Activated T-helper 17 cell treated with anti-CD3 and anti-CD28 coated beads, Interleukin-2, amount 50 U/mL, for 72 hours (primary cell): ENCODE results near the gene PMIS2. TPM values are rescaled to one million over a fixed set of nuclear protein-coding genes. Genes with fewer than 3 reads are reported as not detected.

ENCODE experiments used
- ATAC-seq: fragments of 150-1000 bp; cut with Tn5 transposase; replicated peaks from 2 replicates; pipeline ENCODE4 v1.10.0; 2021; ENCODE audit warnings: mild to moderate bottlenecking, moderate library complexity
- H3K27ac Mint-ChIP-seq: one replicate; pipeline ENCODE4 v1.8.0; 2022; ENCODE audit warnings: mixed read lengths
- H3K27me3 Mint-ChIP-seq: one replicate; pipeline ENCODE4 v1.8.0; 2022; ENCODE audit warnings: mixed read lengths
- H3K36me3 Mint-ChIP-seq: one replicate; pipeline ENCODE4 v1.8.0; 2022; ENCODE audit warnings: low read depth, mild to moderate bottlenecking, mixed read lengths
- H3K4me1 Mint-ChIP-seq: one replicate; pipeline ENCODE4 v1.8.0; 2022; ENCODE audit warnings: mixed read lengths
- H3K4me3 Mint-ChIP-seq: one replicate; pipeline ENCODE4 v1.8.0; 2022; ENCODE audit warnings: mild to moderate bottlenecking, mixed read lengths
- H3K9me3 Mint-ChIP-seq: one replicate; pipeline ENCODE4 v1.8.0; 2022; ENCODE audit warnings: mixed read lengths
- total RNA-seq, 2 donors: library from RNA; stranded (reverse); gene quantifications; one replicate each; pipeline ENCODE4 v1.2.3, GENCODE V29; 2022

The PMIS2 gene
- total RNA-seq, 2 donors from 2014 or later = not detected

DNA sequence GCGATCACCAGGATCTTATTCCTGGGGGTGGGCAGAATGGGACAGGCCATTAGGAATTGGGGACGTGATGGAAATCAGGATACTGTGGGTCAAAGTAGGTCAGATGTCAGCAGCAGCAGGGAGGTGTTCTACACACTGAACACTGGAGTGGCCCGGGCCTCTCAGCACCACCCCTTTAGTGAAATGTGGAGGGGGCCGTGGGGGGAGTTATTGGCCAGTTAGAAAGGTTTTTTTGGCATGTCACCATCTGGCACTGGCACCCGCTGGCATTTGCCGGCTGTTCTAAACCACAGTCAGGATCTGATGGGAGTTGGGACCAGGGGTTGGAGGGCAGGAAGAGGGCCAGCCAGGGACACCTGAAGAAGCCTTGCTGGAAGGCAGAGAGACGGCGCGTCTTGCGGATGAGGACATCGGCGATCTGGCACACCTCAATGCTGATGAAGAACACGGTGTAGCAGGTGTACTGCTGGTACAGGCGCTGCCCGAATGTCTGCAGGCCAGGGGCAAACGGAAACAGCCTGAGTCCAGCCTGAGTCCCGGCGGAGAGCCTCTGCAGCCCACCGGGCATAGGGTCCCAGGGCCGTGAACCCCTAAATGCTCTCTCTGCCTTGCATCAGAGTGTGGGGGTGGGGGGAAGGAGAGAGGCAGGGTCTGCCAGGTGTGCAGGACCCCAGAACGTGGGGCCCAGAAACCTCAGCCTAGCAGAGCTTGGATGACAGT, 34.7 kb upstream of the PMIS2 start:
- H3K27ac Mint-ChIP-seq = no peak overlapping the region
- H3K36me3 Mint-ChIP-seq = peaks cover 39% of the 10 kb centered on the region
- no peak overlapping the region for H3K4me3 Mint-ChIP-seq
- no peak for ATAC-seq
- H3K4me1 Mint-ChIP-seq = peaks cover 13% of the 10 kb centered on the region
- H3K27me3 Mint-ChIP-seq = no peaks in the 10 kb centered on the region
- no peaks in the 10 kb centered on the region for H3K9me3 Mint-ChIP-seq

DNA sequence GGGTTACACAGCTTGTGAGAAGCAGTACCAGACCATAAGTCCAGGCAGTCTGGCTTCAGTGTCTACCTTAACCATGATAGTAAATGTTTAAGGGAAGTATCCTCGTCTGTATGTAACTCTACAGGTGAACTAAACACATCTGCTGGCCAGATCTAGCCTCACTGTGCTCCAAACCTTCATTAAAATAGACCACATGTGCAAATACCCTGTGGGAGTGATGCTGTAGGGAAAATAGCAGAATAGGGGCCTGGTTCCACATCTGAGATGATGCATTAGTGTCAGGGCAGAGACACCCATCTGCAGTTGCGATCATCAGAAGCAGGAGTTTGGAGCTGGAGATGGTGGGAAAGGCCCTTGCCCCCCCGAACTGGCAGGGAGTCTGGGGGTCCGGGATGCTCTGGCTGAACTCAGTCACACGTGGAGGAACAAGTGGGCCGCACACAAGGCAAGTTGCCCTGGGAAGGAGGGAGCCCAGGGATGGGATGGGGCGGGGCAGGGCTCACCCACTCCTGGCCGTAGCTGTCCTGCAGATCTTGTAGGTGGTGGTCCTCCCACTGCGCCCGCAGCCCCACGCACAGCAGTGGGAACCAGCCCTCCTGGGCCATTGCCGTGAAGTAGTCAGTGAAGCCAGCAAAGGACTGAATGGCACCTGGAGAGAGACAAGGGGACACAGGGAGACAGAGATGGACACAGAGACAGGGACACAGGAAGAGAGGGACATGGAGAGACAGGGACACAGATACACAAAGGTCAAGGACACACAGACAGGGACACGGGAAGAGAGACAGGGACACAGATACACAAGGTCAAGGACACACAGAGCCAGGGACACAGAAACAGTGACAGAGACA, 33.2 kb upstream of the PMIS2 start:
- peaks cover 24% of the 10 kb centered on the region for H3K36me3 Mint-ChIP-seq
- no peak for ATAC-seq
- no peak overlapping the region for H3K4me3 Mint-ChIP-seq
- peaks cover 4% of the 10 kb centered on the region for H3K27me3 Mint-ChIP-seq
- H3K27ac Mint-ChIP-seq = no peak overlapping the region
- no peaks in the 10 kb centered on the region for H3K9me3 Mint-ChIP-seq
- peaks cover 17% of the 10 kb centered on the region for H3K4me1 Mint-ChIP-seq

DNA sequence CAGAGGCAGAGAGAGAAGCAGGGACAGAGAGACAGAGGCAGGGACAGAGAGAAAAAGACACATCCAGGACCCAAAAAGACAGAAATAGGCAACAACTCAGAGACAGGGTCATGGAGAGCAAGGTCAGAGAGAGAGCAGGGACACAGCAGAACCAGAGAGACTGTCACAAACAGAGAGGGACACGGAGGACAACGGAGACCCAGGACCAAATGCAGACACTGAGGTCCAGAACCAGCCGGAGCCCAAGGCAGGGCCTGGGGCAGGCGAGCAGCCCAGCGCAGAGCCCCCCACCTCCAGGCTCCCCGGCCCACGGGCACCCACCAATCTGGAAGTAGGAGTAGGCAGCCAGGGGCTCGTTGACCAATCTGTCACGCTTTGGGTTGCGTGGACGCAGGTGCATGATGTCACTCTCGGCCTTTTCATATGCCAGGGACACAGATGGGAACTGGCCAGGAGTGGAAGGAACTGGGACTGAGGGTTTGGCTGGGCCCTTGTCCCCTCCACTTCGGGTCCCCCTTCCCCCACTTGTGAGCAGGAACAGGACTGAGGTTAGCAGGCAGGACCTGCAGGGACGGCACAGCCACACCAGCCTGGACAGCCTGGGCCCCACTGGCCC, 32.5 kb upstream of the PMIS2 start:
- no peaks in the 10 kb centered on the region for H3K9me3 Mint-ChIP-seq

DNA sequence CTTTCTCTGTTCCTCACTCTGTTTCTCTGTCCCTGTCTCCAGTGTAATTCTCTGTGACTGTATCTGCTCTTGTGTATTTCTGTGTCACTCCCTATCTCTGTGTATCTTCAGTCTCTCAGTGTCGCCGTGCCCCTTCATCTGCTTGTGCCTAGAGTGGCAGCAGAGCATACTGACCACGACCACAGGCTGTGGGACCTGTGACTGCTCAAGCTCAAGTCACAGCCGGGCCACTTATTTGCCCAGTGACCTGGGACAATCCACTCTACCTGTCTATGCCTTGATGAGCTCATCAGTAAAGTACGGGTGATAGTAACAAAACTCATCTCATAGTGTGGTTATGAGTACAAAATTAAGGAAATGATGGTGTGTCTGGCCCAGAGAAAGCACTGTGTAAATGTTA, 31.9 kb upstream of the PMIS2 start:
- peaks cover 14% of the 10 kb centered on the region for H3K36me3 Mint-ChIP-seq
- H3K9me3 Mint-ChIP-seq = no peaks in the 10 kb centered on the region
- H3K27me3 Mint-ChIP-seq = peaks cover 4% of the 10 kb centered on the region
- ATAC-seq = no peak
- no peak overlapping the region for H3K4me3 Mint-ChIP-seq
- H3K4me1 Mint-ChIP-seq = peaks cover 8% of the 10 kb centered on the region
- no peak overlapping the region for H3K27ac Mint-ChIP-seq

More for the DNA sequence above, 32.5 kb upstream of the PMIS2 start:
- Mint-ChIP-seq H3K4me1 (peaks cover 13% of the 10 kb centered on the region), H3K4me3 (no peak overlapping the region), H3K36me3 (peaks cover 19% of the 10 kb centered on the region), H3K27me3 (peaks cover 4% of the 10 kb centered on the region), H3K27ac (no peak overlapping the region)
- no peak for ATAC-seq

DNA sequence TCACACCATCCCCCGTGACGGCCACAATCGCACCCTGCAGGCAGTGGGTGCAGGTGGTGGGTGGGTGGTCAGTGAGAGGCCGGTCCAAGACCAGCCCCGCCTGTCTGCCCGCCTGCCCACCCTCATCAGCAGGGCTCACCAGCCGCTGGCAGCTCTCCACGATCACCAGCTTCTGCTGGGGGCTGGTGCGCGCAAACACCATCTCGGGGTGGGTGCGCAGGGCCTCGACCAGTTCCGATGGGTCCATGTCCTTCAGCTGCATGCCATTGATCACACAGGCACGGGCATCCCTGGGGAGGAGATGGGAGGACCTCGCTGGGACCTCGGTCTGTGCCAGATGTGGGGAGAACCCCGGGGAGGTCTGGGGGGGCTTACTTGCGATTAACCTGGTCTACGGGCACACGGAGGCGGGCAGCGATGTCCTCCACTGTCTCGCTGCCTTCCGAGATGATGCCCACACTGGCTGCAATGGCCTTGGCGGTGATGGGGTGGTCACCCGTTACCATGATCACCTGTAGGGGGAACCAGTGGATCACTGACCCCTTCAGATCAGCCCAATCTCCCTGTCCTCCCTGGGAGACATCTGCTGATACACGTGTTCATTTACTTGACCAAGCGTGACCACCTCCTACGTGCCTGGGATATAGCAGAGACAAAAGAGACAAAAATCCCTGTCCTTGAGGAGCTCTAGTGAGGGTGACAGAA, 30.5 kb upstream of the PMIS2 start:
- Mint-ChIP-seq H3K4me1 (peaks cover 4% of the 10 kb centered on the region), H3K27ac (no peak overlapping the region), H3K36me3 (peaks cover 6% of the 10 kb centered on the region), H3K27me3 (peaks cover 14% of the 10 kb centered on the region), H3K9me3 (no peaks in the 10 kb centered on the region), H3K4me3 (no peak overlapping the region)
- ATAC-seq = no peak

DNA sequence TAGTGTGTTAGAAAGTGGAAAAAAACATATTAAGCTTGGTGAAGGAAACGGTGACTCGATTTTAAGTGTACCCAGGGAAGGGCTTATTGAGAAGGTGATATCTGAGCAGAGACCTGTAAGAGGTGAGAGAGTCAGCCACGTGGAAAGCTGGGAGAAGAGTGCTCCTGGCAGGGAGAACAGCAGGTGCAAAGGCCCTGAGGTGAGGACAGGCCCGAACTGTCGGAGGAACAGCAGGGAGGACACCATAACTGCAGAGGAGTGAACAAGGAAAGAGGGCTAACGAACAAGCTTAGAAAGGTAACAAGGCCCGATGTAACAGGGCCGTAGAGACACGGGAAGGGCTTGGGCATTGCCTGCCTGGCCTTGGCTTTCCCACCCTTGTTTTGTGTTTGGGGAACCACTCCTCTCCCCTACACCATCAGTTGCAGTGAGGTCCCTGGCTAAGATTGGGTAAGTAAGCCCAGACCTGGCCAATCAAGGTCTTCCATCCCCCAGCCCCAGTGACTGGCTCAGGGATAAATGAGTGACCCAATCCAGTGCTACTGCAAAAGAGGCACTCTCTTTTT, 29.9 kb upstream of the PMIS2 start:
- Mint-ChIP-seq H3K27me3 (peaks cover 18% of the 10 kb centered on the region), H3K36me3 (no peaks in the 10 kb centered on the region), H3K27ac (no peak overlapping the region), H3K9me3 (no peaks in the 10 kb centered on the region), H3K4me3 (no peak overlapping the region), H3K4me1 (peaks cover 5% of the 10 kb centered on the region)
- ATAC-seq = no peak

DNA sequence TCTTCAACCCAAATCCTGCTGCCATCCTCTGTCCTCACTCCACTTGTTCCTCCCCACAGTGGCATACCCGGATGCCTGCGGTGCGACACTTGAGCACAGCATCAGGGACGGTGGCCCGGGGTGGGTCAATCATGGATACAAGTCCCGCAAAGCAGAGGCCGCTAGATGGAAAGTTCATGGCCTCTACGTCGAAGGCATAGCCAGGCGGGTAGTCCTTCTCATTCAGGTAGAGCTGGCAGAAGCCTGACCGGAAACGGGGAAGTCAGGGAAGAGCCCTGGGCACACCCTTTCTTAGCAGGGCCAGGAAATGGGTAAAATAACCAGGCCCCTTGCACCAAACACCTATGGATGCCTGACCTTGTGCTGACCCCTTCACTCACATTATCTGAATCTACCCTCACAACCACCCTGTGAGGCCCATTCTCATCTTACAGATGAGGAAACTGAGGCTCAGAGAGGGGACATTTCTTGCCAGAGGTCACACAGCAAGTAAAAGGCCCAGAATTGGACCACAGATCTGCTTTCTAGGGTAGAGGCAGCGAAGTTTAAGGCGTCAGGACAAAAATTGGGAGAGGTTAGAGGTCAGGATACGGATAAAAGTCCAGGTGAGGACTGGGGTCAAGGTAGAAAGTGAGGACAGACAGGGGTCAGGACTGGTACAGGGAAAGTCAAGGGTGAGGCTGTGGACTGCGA, 29.0 kb upstream of the PMIS2 start:
- no peak overlapping the region for H3K27ac Mint-ChIP-seq
- peak overlapping the region; percentile 58 for H3K4me3 Mint-ChIP-seq
- no peak for ATAC-seq
- no peaks in the 10 kb centered on the region for H3K9me3 Mint-ChIP-seq
- H3K27me3 Mint-ChIP-seq = peaks cover 24% of the 10 kb centered on the region
- H3K36me3 Mint-ChIP-seq = no peaks in the 10 kb centered on the region
- peaks cover 8% of the 10 kb centered on the region for H3K4me1 Mint-ChIP-seq

DNA sequence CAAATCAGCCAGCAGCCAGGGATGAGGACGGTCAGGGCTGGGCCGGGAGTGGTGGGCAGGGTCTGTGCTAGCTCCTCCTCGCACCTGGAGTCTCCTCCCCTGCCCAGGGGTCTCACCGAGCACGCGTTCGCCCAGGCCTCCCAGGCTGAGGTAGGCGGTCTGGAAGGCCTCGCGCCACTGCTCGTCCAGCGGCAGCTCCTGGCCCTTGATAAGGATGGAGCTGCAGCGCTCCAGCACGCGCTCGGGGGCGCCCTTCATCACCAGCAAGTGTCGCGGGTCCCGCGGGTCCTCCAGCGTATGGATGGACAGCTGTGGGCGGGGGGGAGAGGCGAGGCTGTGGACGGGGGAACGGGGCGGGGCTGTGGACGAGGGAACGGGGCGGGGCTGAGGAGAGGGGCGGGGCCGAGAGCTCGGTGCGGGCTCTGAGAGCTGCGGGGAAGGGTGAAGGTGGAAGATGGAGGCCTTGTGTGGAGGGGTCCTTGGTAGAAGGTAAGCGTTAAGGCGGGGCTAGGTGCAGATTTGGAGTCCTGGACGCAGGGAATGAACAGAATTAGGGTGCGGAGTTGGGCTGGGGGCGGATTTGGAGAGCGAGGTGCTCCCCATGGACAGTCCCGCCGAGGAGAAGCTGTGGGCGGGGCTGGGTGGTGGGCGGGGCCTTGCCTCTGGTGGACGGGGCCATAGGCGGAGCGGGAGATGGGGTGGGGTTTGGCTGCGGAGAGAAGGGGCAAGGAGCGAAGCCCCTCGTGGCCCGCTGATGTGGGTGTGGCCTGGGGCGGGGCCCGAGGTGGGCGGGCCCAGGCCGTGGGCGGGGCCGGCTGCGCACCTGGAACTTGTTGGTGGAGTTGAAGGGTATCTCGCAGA, 28.2 kb upstream of the PMIS2 start:
- H3K4me1 Mint-ChIP-seq = peaks cover 8% of the 10 kb centered on the region
- H3K9me3 Mint-ChIP-seq = no peaks in the 10 kb centered on the region
- H3K27ac Mint-ChIP-seq = no peak overlapping the region
- peaks cover 27% of the 10 kb centered on the region for H3K27me3 Mint-ChIP-seq
- peak; percentile 78 for ATAC-seq
- H3K36me3 Mint-ChIP-seq = no peaks in the 10 kb centered on the region
- peak overlapping the region; percentile 58 for H3K4me3 Mint-ChIP-seq

DNA sequence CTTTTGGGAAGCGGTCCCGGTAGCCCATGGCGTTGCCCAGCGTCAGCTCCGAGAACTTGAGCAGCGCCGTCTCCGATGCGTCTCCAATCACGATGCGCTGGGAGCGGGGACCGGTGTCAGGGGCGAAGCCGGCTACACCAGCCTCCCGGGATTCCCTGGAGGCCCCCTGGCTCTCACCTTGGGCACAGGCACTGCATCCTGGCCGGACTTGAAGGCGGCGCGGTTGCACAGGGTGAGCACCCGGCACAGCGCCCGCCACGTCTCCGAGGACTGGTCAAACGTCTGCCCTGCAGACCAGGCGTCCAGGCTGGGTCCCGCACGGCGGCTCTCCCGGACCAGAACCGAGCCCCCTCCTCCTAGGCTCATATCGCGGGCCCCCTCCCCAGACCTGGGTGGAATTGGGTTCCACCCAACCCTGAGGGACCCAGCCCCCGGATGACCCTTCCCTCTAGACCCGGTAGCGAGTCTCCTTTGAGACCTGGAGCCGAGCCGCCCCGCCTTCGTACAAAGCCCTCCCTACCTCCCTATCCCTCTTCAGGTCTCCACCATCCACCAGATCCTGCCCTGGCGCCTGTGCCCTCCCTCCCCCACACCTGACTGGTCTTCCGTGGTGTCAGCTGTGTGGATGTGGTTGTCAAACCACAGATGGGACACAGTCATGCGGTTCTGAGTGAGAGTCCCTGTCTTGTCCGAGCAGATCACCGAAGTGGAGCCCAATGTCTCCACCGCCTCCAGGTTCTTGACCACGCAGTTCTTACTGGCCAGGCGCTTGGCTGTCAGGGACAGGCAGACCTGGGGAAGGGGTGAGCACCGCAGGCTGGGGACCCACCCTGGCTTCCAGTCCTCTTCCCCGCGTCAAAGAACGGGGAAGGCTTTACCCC, 27.3 kb upstream of the PMIS2 start:
- H3K4me1 Mint-ChIP-seq = peaks cover 8% of the 10 kb centered on the region
- H3K27ac Mint-ChIP-seq = no peak overlapping the region
- no peaks in the 10 kb centered on the region for H3K9me3 Mint-ChIP-seq
- no peak for ATAC-seq
- H3K4me3 Mint-ChIP-seq = peak overlapping the region; percentile 18
- H3K27me3 Mint-ChIP-seq = peaks cover 33% of the 10 kb centered on the region
- H3K36me3 Mint-ChIP-seq = no peaks in the 10 kb centered on the region

DNA sequence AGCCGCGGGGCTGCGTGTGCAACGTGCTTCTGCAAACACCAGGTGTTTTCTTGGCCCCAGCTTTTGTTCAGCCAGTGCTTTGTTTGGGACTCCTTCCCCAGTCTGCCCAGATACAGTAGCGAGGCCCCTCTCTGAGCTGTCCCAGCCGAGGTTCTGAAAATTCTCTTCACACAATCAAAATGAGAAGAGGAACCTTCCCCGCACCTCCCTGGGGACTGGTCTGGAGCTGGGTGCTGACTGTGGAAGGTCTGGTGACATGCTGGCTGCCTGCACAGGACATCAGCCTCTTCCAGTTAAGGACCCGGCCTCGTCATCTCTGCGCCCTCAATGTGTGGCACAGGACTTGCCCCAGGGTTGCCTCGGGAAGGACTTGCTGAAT, 26.7 kb upstream of the PMIS2 start:
- no peaks in the 10 kb centered on the region for H3K36me3 Mint-ChIP-seq
- no peaks in the 10 kb centered on the region for H3K9me3 Mint-ChIP-seq
- ATAC-seq = no peak
- H3K27ac Mint-ChIP-seq = no peak overlapping the region
- peak overlapping the region; percentile 18 for H3K4me3 Mint-ChIP-seq
- peaks cover 8% of the 10 kb centered on the region for H3K4me1 Mint-ChIP-seq
- H3K27me3 Mint-ChIP-seq = peaks cover 35% of the 10 kb centered on the region

DNA sequence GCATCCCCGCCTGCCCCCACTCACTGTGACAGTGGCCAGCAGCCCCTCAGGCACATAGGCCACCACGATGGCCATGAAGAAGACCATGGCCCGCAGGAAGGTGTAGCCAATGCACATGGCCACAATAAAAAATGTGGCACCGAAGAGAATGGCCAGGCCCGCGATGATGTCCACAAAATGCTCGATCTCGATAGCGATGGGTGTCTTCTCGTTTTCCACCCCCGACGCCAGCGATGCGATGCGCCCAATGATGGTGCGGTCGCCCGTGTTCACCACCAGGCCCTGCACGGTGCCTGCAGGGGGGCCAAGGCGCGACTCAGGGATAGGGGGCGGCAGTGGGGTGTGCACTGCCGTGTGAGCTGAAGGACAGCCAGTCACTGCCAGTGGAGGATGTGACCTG, 26.2 kb upstream of the PMIS2 start:
- Mint-ChIP-seq H3K9me3 (no peaks in the 10 kb centered on the region), H3K4me1 (peaks cover 8% of the 10 kb centered on the region), H3K36me3 (no peaks in the 10 kb centered on the region), H3K27me3 (peaks cover 35% of the 10 kb centered on the region), H3K4me3 (no peak overlapping the region), H3K27ac (no peak overlapping the region)
- no peak for ATAC-seq

DNA sequence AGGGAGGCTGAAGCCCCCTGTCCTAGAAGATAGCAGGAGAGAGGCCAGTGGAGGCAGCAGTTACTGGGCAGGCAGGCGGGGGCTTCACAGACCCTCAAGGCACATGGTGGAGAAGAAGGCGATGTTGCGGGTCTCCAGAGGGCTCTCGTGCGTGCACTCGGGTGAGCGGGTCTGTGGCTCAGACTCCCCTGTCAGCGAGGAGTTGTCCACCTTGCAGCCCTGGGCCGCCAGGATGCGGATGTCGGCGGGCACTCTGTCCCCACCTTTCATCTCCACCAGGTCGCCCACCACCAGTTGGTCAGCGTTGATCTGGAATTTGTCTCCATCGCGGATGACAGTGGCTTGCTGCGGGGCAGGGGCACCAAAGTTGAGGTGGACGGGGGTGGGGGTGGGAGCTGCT, 25.7 kb upstream of the PMIS2 start:
- no peaks in the 10 kb centered on the region for H3K9me3 Mint-ChIP-seq

More for the DNA sequence above, 25.7 kb upstream of the PMIS2 start:
- ATAC-seq = no peak
- H3K4me3 Mint-ChIP-seq = no peak overlapping the region
- H3K36me3 Mint-ChIP-seq = no peaks in the 10 kb centered on the region
- peaks cover 8% of the 10 kb centered on the region for H3K4me1 Mint-ChIP-seq
- peaks cover 37% of the 10 kb centered on the region for H3K27me3 Mint-ChIP-seq
- H3K27ac Mint-ChIP-seq = no peak overlapping the region
